OCI-LY1 (cell line): ENCODE results near the gene PON1.

Experiments
- EZH2 ChIP-seq: fragments of 200-600 bp; sonication (generic), shearing (Covaris generic); IDR thresholded peaks from 2 replicates; pipeline ENCODE4 v1.8.0; 2017; ENCODE audit warnings: borderline replicate concordance, mixed run types, mild to moderate bottlenecking, antibody characterized with exemption, low read length, moderate library complexity, mixed read lengths
- TF ChIP-seq, protein P1 (sequence below): fragments of 200-600 bp; sonication (generic), shearing (Covaris generic); IDR thresholded peaks from 2 replicates; pipeline ENCODE4 v1.5.1; 2017; ENCODE audit warnings: mild to moderate bottlenecking, antibody characterized with exemption, low read length, moderate library complexity, mixed read lengths

DNA sequence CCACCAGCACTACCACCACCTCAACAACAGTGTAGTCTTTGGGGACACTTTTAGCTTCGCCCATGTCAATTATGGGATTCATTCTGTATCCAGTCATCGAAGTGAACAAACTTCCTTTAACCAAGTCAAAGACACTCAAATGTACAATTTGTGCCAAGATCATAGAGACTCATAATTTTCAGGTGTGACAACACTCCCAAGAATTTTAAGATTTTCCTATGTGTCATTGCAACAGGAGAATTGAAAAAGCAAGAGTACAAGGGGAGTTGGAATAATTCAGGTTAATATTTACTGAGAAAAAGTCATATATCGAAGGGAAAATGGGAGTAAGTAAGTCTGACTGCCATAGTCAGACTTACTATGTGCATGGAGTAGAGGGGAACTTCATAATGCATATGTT lies 26.2 kb downstream of the PON1 start:
- TF ChIP-seq, protein P1, sequence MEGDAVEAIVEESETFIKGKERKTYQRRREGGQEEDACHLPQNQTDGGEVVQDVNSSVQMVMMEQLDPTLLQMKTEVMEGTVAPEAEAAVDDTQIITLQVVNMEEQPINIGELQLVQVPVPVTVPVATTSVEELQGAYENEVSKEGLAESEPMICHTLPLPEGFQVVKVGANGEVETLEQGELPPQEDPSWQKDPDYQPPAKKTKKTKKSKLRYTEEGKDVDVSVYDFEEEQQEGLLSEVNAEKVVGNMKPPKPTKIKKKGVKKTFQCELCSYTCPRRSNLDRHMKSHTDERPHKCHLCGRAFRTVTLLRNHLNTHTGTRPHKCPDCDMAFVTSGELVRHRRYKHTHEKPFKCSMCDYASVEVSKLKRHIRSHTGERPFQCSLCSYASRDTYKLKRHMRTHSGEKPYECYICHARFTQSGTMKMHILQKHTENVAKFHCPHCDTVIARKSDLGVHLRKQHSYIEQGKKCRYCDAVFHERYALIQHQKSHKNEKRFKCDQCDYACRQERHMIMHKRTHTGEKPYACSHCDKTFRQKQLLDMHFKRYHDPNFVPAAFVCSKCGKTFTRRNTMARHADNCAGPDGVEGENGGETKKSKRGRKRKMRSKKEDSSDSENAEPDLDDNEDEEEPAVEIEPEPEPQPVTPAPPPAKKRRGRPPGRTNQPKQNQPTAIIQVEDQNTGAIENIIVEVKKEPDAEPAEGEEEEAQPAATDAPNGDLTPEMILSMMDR: no peak
- TF ChIP-seq EZH2: no peak
